Omental fat pad (tissue), 4 donors: ENCODE results near the gene PHF20. TPM values are rescaled to one million over a fixed set of nuclear protein-coding genes. Genes with fewer than 3 reads are reported as not detected.
"Not testable (repeated sequence)": the region's sequence is repeated elsewhere in the genome, so short reads cannot be mapped to it uniquely, and the experiment has no call there.

Experiments
- ATAC-seq: fragments of 150-250 bp; one replicate; pipeline ENCODE4 v1.9.1; 2016; ENCODE audit warnings: mild to moderate bottlenecking, moderate library complexity; ENCODE audit not compliant: low FRiP score
- DNase-seq: peaks from one replicate; pipeline ENCODE4 v3.0.0-alpha.2; 2019; ENCODE audit warnings: low spot score
- CTCF ChIP-seq, 3 donors: fragments of 450-650 bp; IDR thresholded peaks; one replicate each; pipeline ENCODE4 v1.5.1; 2016 to 2017; ENCODE audit warnings: antibody characterized with exemption in 3 of 3, mild to moderate bottlenecking in 3 of 3, moderate library complexity in 2 of 3
- total RNA-seq, 4 donors: library from RNA; depleted of rRNA; stranded (reverse); fragments of >200 nt; gene quantifications; one replicate each; pipeline ENCODE4 v1.1.0, GENCODE V29; 2016

Gene PHF20
- total RNA-seq, 4 donors from 2014 or later, result 51.0 to 71.7 (median 54.8) TPM

GRCh38 chr20:35950093-35950492 lies 178.3 kb downstream of the PHF20 start:
- no peak for DNase-seq
- no peak for ATAC-seq
- TF ChIP-seq CTCF (IDR thresholded peaks at IDR 0.05), result no peak

GRCh38 chr20:35952080-35952479 lies 180.3 kb downstream of the PHF20 start:
- not testable (repeated sequence) for DNase-seq

GRCh38 chr20:35952480-35953386 lies 180.9 kb downstream of the PHF20 start:
- ATAC-seq (no peak), DNase-seq (no peak)
- TF ChIP-seq CTCF (IDR thresholded peaks at IDR 0.05), result no peak

More at GRCh38 chr20:35952080-35952479, 180.3 kb downstream of the PHF20 start:
- ATAC-seq, result not testable (repeated sequence)

GRCh38 chr20:35953387-35954199 lies 181.8 kb downstream of the PHF20 start:
- ATAC-seq, result peak; percentile 34
- no peak for DNase-seq
- TF ChIP-seq CTCF (IDR thresholded peaks at IDR 0.05), result no peak

GRCh38 chr20:35954200-35954906 lies 182.5 kb downstream of the PHF20 start, which contains the start of gene SCAND1:
Gene SCAND1, minus strand, starts transcription at chr20:35954502. Its CDS starts 218 bp downstream, at chr20:35954284.
- DNase-seq (peak; percentile 69), ATAC-seq (peak; percentile 94)
- peak in 1 of 3 donors; percentile 79 for TF ChIP-seq CTCF (IDR thresholded peaks at IDR 0.05)

- no peak for TF ChIP-seq CTCF (IDR thresholded peaks at IDR 0.05)
- DNase-seq (no peak), ATAC-seq (peak; percentile 12)
These were observed 183.1 kb downstream of the PHF20 start for GRCh38 chr20:35954907-35955251.

- ATAC-seq (no peak), DNase-seq (no peak)
- TF ChIP-seq CTCF (IDR thresholded peaks at IDR 0.05), result no peak
These were observed 184.8 kb downstream of the PHF20 start for GRCh38 chr20:35956616-35957015.

- not testable (repeated sequence) for DNase-seq, ATAC-seq
These were observed 187.5 kb downstream of the PHF20 start for GRCh38 chr20:35959291-35959690.
